ENCODE measurements around the gene AGK.

- no peak for TF ChIP-seq EZH2 (IDR thresholded peaks at IDR 0.05)
- no peak for TF ChIP-seq POLR2AphosphoS5 (IDR thresholded peaks at IDR 0.05; ENCODE audit: borderline replicate concordance, low read depth, low read length)
These were observed 125.4 kb downstream of the AGK start for GRCh38 chr7:141676618-141677017.

Measured in SK-N-MC (cell line).